ENCODE measurements around the gene ACAP3.

Gene ACAP3

GRCh38 chr1:1259540-1259939 lies 48.2 kb downstream of the ACAP3 start:
- TF ChIP-seq CEBPB (IDR thresholded peaks at IDR 0.05), result no peak
- no peak for TF ChIP-seq FOXM1 (IDR thresholded peaks at IDR 0.05; ENCODE audit: borderline replicate concordance, low read depth)
- no peak for TF ChIP-seq USF1 (IDR thresholded peaks at IDR 0.05)
- no peak for TF ChIP-seq YY1 (IDR thresholded peaks at IDR 0.05; ENCODE audit: low read depth)
- TF ChIP-seq TEAD4 (IDR thresholded peaks at IDR 0.05), result no peak
- TF ChIP-seq NFIC (IDR thresholded peaks at IDR 0.05), result no peak
- TF ChIP-seq ZBTB7A (IDR thresholded peaks at IDR 0.05; ENCODE audit: low read depth), result no peak
- no peak for TF ChIP-seq MAX (IDR thresholded peaks at IDR 0.05)
- TF ChIP-seq, protein P1, sequence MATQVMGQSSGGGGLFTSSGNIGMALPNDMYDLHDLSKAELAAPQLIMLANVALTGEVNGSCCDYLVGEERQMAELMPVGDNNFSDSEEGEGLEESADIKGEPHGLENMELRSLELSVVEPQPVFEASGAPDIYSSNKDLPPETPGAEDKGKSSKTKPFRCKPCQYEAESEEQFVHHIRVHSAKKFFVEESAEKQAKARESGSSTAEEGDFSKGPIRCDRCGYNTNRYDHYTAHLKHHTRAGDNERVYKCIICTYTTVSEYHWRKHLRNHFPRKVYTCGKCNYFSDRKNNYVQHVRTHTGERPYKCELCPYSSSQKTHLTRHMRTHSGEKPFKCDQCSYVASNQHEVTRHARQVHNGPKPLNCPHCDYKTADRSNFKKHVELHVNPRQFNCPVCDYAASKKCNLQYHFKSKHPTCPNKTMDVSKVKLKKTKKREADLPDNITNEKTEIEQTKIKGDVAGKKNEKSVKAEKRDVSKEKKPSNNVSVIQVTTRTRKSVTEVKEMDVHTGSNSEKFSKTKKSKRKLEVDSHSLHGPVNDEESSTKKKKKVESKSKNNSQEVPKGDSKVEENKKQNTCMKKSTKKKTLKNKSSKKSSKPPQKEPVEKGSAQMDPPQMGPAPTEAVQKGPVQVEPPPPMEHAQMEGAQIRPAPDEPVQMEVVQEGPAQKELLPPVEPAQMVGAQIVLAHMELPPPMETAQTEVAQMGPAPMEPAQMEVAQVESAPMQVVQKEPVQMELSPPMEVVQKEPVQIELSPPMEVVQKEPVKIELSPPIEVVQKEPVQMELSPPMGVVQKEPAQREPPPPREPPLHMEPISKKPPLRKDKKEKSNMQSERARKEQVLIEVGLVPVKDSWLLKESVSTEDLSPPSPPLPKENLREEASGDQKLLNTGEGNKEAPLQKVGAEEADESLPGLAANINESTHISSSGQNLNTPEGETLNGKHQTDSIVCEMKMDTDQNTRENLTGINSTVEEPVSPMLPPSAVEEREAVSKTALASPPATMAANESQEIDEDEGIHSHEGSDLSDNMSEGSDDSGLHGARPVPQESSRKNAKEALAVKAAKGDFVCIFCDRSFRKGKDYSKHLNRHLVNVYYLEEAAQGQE (IDR thresholded peaks at IDR 0.05; ENCODE audit: low read depth), result no peak
- TF ChIP-seq TCF12 (IDR thresholded peaks at IDR 0.05; ENCODE audit: low read depth), result no peak
- no peak for TF ChIP-seq CREB1 (IDR thresholded peaks at IDR 0.05; ENCODE audit: low read depth)
- TF ChIP-seq RAD21 (IDR thresholded peaks at IDR 0.05; ENCODE audit: low read depth), result no peak
- TF ChIP-seq TAF1 (IDR thresholded peaks at IDR 0.05; ENCODE audit: low read depth), result no peak
- TF ChIP-seq EGR1 (IDR thresholded peaks at IDR 0.05), result no peak
- no peak for TF ChIP-seq EP300 (IDR thresholded peaks at IDR 0.05; ENCODE audit: borderline replicate concordance)

GRCh38 chr1:1259119-1259488 lies 48.6 kb downstream of the ACAP3 start:
- TF ChIP-seq RAD21 (IDR thresholded peaks at IDR 0.05; ENCODE audit: low read depth), result no peak

DNA sequence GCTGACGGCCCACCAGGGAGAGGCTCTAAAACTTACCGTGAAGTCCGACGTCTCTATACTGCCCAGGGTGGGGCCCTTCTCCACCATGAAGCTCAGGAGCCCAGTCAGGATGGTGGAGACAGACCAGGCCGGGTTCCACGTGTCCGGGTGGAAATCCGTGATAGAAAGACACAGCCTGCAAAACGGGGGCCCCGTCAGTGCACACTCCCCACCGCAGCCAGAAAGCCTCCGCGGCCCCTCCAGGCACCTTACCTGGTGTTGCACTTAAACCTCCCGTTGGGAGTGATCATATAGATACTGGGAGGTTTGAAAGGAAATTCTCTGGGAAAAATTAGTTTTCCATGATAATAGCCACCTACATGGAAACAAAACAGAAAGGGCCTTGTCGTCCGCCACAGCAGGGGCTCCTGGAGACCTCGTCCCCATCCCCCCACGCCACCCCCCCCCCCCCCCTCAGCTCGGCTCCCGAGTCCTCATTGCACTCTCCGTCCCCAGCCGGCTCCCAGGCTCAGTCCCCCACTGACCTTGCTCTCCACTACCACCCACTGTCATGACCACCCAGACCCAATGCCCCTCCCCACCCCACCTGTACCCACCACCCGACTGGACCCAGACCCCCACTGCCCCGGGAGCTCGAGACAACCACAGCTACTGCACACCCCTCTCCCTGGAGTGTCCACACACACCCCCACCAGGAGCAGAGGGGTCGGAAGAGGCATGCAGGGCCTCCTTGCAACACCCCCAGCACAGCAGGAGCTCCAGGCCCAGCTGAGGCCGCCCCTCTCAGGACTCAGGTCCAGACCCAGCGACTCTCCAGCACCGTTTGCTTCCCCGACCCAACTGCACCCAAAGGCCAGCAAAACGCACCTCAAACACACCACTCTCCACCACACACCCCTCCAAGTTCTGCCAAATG lies 50.5 kb downstream of the ACAP3 start:
- TF ChIP-seq FOXM1 (IDR thresholded peaks at IDR 0.05; ENCODE audit: borderline replicate concordance, low read depth) (no peak), CEBPB (IDR thresholded peaks at IDR 0.05) (no peak), CREB1 (IDR thresholded peaks at IDR 0.05; ENCODE audit: low read depth) (no peak), MAX (IDR thresholded peaks at IDR 0.05) (no peak), EGR1 (IDR thresholded peaks at IDR 0.05) (no peak), YY1 (IDR thresholded peaks at IDR 0.05; ENCODE audit: low read depth) (no peak), NFIC (IDR thresholded peaks at IDR 0.05) (no peak), TAF1 (IDR thresholded peaks at IDR 0.05; ENCODE audit: low read depth) (no peak), TEAD4 (IDR thresholded peaks at IDR 0.05) (no peak), USF1 (IDR thresholded peaks at IDR 0.05) (no peak)
- TF ChIP-seq, protein P1 (IDR thresholded peaks at IDR 0.05; ENCODE audit: low read depth), result no peak

- TF ChIP-seq TAF1 (IDR thresholded peaks at IDR 0.05; ENCODE audit: low read depth), result no peak
- TF ChIP-seq EP300 (IDR thresholded peaks at IDR 0.05; ENCODE audit: borderline replicate concordance), result no peak
- TF ChIP-seq TCF12 (IDR thresholded peaks at IDR 0.05; ENCODE audit: low read depth), result no peak
- TF ChIP-seq CREB1 (IDR thresholded peaks at IDR 0.05; ENCODE audit: low read depth), result no peak
- TF ChIP-seq TEAD4 (IDR thresholded peaks at IDR 0.05), result no peak
- TF ChIP-seq MAX (IDR thresholded peaks at IDR 0.05), result no peak
- no peak for TF ChIP-seq USF1 (IDR thresholded peaks at IDR 0.05)
- no peak for TF ChIP-seq YY1 (IDR thresholded peaks at IDR 0.05; ENCODE audit: low read depth)
- no peak for TF ChIP-seq FOXM1 (IDR thresholded peaks at IDR 0.05; ENCODE audit: borderline replicate concordance, low read depth)
- TF ChIP-seq NFIC (IDR thresholded peaks at IDR 0.05), result no peak
- no peak for TF ChIP-seq ZBTB7A (IDR thresholded peaks at IDR 0.05; ENCODE audit: low read depth)
- TF ChIP-seq EGR1 (IDR thresholded peaks at IDR 0.05), result no peak
- TF ChIP-seq RAD21 (IDR thresholded peaks at IDR 0.05; ENCODE audit: low read depth), result no peak
- TF ChIP-seq, protein P1 (IDR thresholded peaks at IDR 0.05; ENCODE audit: low read depth), result no peak
- no peak for TF ChIP-seq CEBPB (IDR thresholded peaks at IDR 0.05)
Measured at GRCh38 chr1:1255611-1256010, 52.1 kb downstream of the ACAP3 start.

Data from Ishikawa (cell line).